Endometrial microvascular endothelial cells (primary cell): Measurements from ENCODE around the gene FAF2. TPM values are rescaled to one million over a fixed set of nuclear protein-coding genes. Genes with fewer than 3 reads are reported as not detected.

Experiments
- in situ Hi-C: cut with HindIII; loops from 2 replicates; pipeline ENCODE4 v1.10.0; 2017; ENCODE audit warnings: low sequenced_read_pairs, low pct_unique_long_range_greater_than_20kb; ENCODE audit errors: inconsistent ontology term
- total RNA-seq: library from RNA; depleted of rRNA; stranded (reverse); fragments of >200 nt; gene quantifications from one replicate; pipeline ENCODE4 v1.2.3, GENCODE V29; 2015; ENCODE audit errors: inconsistent ontology term

The FAF2 gene
- total RNA-seq, 1 donor from 2014 or later = 33.9 TPM

DNA sequence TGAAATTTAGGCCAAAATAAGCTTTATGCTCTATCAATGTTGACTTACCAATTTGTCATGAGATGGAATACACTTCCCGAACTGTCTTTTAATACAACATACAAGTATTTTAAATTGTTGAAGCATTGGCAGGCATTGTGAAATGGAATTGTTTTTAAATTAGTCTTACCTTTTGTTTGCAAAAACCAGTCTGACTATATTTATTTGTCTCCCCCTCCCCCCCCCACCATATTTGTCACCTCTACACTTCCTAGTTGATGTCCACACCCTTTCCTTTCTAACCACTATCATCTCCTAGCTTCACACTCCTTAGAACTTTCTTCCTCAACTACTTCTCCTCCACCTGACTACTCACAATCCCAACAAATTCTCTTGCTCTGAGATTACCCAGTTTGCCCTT is 40.9 kb downstream of the FAF2 start:
- in situ Hi-C loops = no loop called here

DNA sequence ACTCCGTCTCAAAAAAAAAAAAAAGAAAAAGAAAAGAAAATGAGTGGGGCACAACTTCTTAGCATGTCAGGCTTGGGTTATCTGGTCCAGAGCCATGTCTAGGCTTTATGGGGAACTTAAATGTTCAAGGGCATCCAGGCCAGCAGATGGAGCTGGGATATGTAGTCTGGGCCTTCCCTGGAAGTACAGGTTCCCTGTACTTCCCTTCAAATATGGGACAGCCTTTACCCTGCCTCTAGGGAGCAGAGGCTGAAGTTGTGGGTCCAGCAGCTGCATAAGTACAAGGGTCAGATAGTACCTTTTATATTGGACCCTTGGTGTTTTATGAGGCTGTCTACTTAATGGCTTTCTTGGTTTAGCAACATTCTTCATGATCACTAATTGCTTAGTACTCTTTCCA is 42.1 kb downstream of the FAF2 start:
- in situ Hi-C loops = no loop called here

DNA sequence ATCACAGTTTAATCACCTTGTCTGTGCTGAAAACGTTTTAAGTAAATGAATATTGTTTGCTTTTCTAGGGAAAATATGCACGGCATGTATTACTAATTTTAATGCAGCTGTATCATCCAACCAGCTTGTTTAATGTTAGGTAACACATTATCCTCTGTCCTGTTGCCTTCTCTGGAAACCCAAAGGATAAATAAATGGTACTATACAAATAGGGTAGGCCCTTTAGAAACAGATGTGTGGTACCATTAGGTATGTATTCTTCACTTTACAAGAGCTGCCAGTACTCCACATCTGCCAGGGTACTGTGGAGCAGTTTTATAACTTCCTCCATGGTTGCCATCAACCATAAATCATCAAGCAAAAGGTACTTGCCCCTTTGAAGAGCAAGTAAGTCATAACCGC is 42.9 kb downstream of the FAF2 start:
- in situ Hi-C loops = no loop called here

DNA sequence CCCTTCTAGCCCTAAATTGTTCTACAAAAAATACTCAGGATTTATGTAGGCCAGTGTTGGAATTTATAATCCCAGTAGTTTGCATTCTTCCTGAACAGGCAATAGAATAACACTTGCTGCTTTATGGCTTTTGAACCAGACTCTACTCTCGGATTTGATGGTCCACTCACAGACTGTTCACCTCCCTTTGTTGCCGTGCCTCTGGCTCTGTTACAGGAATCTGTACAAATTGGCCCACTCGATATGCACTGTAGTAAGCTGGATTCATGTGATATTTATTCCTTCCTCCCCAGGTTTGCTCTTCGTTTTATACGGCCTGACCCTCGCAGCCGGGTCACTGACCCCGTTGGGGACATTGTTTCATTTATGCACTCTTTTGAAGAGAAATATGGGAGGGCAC is 43.7 kb downstream of the FAF2 start:
- in situ Hi-C loops = no loop called here

DNA sequence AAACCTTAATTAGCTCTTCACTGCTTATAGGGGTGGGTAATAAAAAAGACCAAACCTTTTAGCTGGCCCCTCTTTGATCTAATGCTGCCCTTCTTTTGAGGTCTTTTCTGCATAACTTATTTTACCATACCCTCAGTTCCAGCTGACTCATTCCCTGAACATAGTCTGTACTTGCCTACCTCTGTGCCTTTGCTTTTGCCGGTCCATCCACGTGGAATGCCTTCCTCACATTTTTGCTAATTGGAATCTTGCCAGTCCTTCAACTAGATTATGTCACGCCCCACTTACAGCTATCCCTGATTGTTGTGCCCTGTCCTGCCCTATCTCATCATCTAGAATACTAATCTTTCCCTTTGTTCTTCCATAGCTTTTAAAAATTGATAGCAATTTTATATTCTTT is 44.2 kb downstream of the FAF2 start:
- in situ Hi-C loops = no loop called here

DNA sequence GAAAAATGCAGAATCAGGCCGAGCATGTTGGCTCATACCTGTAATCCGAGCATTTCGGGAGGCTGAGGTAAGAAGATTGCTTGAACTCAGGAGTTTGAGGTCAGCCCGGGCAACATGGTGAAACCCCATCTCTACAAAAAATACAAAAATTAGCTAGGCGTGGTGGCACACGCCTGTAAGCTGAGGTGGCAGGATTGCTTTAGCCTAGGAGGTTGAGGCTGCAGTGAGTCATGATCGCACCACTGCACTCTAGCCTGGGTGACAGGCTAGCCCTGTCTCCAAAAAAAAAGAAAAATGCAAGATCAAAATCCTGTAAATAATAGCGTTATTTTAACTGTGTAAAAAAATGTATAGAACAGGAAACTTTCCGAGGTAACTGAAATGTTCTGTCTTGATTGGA is 49.7 kb downstream of the FAF2 start:
- in situ Hi-C loops = no loop called here

DNA sequence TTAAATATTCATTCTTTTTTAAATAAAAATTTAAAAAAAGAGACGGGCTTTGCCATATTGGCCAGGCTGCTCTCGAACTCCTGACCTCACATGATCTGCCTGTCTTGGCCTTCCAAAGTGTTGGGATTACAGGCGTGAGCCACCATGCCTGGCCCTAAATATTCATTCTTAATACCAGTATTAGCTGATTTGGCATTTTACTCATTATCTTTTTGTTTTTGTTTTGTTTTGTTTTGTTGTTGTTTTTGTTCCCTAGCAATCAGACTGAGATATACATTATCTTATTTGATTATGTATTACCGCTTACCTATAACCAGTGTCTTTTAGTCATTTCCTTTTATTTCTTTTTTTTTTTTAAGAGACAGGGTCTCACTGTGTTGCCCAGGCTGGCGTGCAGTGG is 51.1 kb downstream of the FAF2 start:
- in situ Hi-C loops = no loop called here

DNA sequence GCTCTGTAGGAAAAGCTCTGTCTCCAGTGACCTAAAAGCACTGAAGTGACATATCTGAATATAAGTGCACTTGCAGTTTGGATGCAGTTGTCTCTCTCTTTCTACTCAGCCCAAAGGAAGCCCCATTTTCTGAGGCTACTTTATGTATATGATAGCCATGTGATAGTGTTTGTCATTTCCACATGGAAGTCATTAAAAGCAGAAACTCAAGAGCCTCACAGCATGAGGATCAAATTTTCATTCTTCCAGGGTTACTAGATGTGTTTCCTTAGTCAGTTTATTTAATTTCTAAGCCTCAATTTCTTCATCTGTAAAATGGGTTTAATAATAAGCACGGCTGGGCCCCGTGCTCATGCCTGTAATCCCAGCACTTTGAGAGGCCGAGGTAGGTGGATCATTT is 52.3 kb downstream of the FAF2 start:
- in situ Hi-C loops = no loop called here

DNA sequence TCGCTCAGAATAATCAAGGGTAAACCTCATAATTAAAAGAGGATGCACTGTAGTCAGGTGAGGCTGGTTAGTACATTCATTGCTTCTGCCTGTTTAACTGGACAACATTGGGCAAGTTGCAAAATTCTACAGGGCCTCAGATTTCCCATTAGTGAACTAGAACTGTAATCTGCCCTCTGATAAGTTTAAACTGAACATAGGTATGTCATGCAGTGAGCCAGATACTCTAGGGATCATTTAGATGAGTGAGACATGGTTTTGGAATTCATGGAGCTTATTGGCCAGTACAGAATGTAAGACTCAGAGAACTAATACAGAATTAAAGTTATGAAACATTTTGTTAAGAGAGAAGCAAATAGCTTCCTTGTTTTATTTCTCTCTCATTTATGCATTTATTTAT is 53.1 kb downstream of the FAF2 start:
- in situ Hi-C loops = no loop called here

DNA sequence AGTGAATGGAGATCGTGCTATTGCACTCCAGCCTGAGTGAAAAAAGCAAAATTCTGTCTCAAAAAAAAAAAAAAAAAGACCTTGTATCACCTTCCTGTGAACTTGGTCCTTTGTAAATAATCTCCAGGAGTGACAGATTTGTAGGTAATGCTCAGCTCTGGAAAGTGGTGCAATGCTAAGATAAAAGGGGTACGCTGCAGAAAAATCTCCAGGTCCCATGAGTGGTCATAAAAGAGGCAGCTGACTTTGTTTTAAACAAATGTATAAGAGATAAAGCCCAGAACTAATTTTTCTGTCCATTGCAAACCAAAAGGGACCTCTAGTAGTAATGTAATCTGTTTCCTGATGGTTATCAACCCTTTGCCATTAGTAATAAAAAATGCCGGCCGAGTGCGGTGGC is 55.3 kb downstream of the FAF2 start:
- in situ Hi-C loops = no loop called here

DNA sequence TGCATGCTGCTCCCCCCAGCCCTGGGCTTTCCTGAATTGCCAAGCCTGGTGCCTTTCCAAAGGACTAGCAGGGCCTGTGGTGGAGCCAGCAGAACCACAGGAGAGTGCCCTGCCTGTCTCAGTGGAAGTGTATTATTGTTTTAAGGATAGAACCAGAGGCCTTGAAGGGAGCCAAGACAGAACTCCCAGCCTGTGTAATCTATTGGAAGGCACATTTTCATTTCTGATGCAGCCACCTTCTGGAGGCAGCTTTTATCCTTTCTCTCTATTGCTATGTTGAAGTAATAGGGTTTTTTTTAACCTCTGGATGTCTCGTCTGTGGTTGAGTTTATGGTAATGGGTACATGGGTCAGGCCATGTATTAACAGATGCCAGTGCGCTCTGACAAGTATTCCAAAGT is 59.7 kb downstream of the FAF2 start:
- in situ Hi-C loops = no loop called here

DNA sequence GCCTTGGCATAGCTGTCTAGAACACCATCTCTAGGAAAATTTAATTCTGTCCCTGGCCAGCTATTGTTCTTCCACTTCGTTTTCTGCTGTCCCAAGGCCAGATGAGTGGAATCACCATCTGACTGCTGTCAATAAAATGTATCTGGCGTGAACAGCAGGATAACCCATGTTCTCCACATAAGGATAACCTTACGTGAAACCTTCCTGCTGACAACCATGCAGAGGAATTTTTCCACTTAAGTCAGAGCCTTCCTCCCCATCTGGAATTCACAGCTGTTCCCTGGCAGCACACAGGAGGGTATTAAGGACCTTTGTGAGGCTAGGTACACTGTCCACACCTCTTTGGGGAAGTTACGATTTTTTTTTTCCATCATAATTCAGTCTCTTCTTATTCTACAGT is 60.4 kb downstream of the FAF2 start:
- in situ Hi-C loops = no loop called here

DNA sequence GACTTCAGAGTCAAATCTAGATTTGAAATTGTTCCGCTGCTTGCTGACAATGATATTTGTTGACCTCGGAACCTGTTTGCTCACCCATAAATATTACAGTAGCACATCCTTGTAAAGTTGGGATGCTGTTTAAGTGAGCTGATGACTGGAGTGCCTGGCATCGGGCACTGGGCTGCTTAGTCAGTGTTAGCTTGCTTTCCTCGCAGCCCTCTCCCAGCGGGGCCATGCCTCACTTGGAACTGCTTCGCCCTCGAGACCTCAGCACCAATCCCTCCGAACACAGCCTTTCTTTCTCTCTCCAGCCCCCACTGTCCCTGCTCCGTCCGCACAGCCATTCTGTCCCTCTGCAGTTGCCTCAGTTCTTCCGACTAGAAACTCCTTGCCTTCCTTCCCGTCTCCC is 65.6 kb downstream of the FAF2 start:
- in situ Hi-C loops = no loop called here

DNA sequence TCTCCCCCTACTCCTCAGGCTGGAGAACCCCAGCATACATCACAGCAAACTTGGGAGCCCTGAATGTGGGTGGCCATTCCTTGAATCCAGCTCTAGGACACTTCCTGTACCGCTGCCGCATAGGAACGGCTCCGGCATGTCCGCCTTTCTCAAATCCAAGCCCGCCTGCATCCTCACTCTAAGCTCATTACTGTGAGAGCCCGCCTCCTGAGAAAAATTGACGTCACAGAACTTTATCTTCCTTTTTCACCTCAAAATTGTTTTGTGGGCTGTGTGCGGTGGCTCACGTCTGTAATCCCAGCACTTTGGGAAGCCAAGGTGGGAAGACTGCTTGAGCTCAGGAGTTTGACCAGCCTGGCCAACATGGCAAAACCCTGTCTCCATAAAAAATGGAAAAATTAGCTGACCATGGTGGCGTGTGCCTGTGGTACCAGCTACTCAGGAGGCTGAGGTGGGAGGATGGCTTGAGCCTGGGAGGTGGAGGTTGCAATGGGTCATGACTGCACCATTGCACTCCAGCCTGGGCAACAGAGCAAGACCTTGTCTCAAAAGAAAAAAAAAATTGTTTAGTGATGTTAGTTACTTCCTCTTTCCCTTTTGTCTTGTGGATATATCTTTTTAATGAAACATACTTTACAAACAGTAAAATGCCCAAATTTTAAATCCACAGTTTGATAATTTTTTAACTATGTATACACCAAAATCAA is 66.2 kb downstream of the FAF2 start:
- in situ Hi-C loops = no loop called here

DNA sequence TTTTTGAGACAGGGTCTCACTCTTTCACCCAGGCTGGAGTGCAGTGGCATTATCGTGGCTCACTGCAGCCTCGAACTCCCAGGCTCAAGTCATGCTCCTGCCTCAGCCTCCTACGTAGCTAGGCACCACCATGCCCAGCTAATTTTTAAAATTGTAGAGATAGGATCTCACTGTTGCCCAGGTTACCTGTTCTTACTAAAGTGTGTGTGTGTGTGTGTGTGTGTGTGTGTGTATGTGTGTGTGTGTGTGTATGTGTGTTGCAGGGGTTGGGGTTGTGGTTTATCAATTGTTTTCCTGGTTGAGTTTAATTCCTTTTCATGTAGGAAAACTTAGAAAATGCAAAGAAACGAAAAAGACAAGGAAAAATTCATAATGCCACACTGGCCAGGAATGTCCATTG is 67.2 kb downstream of the FAF2 start:
- in situ Hi-C loops = no loop called here

DNA sequence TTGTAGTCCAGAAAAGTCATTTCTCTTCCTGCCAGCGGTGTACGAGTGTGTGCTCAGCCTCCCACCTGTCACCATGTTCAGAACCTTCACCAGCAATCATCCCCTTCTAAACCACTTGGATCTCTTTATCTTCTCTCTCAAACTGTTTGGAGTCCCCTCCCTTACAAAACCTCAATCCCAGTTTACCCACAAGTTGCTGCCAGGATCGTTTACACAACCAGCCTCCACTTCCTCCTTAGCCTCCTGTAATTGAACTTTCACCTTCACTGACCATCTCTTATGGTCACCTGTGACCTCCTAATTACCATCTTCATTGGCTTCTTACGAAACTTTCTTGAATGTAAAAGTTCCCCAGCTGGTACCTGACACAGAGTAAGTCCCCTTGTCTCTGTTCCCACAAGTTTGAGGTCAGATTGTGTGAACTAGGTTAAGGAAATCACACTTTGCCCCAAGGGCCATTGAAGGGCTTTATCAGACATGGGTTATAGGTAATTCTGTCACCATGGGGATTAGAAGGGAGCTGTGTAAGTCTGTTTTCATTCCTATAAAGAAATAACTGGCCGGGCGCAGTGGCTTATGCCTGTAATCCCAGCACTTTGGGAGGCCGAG is 69.0 kb downstream of the FAF2 start:
- in situ Hi-C loops = no loop called here

DNA sequence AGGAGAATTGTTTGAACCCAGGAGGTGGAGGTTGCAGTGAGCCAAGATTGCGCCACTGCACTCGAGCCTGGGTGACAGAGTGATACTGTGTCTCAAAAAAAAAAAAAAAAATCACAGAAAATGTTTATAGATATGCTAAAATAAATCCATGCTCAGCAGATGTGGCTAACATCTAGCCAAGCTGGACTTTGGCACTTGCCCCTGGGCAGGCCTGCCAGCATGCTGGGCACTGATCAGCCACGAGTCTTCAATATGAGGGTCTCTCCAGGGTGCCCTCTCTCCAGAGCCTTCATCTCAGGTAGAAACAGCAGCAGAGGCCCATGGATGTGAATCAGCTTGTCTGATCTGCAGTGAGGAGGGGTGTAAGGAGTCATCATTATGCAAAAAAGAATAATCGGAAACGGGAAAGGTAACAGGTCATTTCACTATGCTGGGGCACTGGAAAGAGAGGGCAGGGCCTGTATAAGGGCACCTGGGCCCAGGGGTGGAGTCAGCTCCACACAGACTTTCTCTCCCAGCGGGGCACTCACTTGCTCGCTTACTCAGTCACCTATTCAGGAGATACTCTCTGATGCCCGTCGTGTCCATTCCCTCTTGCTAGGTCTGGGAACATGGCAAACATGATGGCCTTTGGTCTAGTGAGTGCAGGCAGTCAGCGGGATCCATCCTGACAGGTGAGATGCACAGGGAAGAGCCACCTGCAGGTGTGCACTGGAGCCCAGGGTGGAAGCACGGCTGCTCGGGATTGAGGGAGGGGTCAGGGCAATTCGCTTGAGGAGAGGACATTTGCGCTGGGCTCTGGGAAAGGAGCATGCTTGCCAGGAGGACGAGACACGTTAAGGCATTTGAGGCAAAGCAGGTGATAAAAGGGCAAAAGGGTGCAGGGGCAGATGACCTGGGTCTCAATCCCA is 71.9 kb downstream of the FAF2 start:
- in situ Hi-C loops = no loop called here

DNA sequence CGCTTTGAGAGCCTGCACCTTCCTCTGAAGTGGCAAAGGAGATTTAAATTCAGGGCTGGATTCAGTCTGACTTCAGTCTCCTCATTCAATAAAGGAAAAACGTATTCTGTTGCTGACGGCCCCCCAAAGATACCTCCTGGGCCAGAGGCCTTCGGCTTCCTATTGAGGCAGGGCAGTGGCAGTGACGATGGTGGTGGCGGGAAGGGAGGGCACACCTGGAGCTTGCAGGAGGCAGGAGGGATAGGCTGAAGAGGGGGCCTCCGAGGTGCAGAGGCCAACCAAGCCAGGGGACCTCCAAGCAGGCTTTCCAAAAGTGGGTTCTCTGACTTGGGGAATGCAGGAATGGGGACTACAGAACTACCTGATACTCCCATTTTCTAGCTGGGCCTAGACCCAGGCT is 73.1 kb downstream of the FAF2 start:
- in situ Hi-C loops = no loop called here

DNA sequence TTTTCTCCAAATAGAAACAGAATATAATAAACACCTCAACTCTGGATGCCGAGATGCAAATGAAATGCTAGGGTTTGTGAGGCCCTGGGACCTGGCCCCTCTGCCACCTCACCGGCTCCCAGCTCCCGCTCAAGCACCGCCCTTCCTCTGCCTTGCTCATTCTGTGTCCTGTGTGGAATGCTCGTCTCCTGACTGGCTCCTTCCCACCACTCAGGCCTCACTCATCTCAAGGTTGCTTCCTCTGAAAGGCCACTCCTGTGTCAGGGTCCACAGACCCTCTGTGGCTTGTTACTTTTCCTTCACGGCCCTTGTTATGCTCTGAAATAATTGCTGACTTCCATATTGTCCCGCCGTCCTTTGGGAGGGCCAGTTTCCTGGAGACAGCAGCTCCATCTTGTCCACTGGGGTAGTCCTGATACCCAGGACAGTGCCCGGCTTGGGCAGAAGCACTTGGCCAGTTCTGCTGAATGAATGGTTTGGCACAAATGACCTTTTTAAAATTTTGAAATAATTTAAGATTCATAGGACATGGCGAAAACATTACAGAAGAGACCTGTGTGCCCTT is 73.6 kb downstream of the FAF2 start:
- in situ Hi-C loops = no loop called here

DNA sequence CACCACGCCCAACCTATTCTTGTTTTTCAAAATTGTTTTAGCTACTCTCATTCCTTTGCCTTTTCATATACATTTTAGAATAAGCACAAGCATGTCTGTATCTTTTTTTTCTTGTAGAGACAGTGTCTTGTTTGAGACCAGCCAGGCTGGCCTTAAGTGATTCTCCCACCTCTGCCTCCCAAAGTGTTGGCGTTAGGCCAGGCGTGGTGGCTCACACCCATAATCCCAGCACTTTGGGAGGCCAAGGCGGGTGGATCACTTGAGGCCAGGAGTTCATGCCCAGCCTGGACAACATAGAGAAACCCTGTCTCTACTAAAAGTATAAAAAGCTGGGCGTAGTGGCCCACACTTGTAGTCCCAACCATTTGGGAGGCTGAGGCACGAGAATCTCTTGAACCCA is 76.0 kb downstream of the FAF2 start:
- in situ Hi-C loops = no loop called here
